Stimulated activated CD8-positive, alpha-beta memory T cell treated with anti-CD3 and anti-CD28 coated beads, Interleukin-7, amount 100 ng/mL, for 4 hours (primary cell): ENCODE results near the gene PAPSS1.
"Not testable (repeated sequence)": the region's sequence is repeated elsewhere in the genome, so short reads cannot be mapped to it uniquely, and the experiment has no call there.

Source experiments
- DNase-seq, 2 donors: peaks; one replicate each; pipeline ENCODE4 v3.0.0-alpha.2; 2020; ENCODE audit warnings: low read depth in 2 of 2

Gene PAPSS1

DNA sequence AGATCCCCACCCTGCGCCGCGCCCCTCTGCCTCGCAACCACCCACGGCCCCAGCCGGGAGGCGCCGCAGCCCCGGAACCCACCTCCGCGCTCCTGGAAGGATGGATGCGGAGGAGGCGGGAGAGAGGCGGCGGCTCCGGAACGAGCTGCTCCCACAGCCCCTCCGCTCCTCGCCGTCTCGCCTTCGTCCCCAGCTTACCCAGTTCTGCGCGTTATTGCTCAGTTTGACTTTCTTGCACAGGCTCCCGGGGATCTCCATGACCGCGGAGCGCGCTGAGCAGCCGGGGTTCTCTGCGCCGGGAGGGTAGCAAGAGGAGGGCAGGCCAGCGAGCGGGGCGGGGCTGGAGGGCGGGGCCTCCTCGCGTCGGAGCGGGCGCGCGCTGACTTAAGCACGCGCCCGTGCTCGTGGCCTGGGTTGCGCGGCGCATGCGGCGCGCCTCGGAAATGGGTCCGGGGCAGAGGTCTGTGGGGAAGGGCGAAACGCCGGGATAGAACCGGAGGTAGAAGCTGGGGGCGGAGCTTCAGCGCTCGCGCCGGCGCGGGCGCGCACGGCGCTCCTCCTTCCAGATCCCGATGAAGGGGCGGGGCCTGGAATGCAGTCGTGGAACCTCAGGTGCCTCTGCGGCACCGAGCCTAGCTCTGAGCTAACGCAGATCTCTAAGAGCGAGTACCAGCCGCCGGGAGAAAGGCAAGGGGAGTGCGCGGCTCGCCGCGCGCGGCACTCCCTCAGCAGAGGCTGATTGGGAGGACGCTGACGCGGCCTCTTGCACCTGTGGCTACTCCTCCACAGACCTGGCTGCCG is at the start of gene PAPSS1:
Gene PAPSS1, minus strand, starts transcription at position 313 of the 801 bp plus-strand sequence. Its CDS starts 55 bp downstream, at position 258.
- DNase-seq = peak; percentile 84 to 92

GRCh38 chr4:107760281-107760947 is 40.4 kb upstream of the PAPSS1 start:
- no peak for DNase-seq

GRCh38 chr4:107757864-107758476 is 37.9 kb upstream of the PAPSS1 start:
- no peak for DNase-seq

GRCh38 chr4:107757283-107757682 is 37.2 kb upstream of the PAPSS1 start:
- no peak for DNase-seq

GRCh38 chr4:107755841-107756356 is 35.9 kb upstream of the PAPSS1 start:
- DNase-seq = no peak

- DNase-seq = no peak
Observed at GRCh38 chr4:107751670-107752069, 31.6 kb upstream of the PAPSS1 start.

GRCh38 chr4:107747748-107748486 is 27.9 kb upstream of the PAPSS1 start:
- no peak for DNase-seq

DNA sequence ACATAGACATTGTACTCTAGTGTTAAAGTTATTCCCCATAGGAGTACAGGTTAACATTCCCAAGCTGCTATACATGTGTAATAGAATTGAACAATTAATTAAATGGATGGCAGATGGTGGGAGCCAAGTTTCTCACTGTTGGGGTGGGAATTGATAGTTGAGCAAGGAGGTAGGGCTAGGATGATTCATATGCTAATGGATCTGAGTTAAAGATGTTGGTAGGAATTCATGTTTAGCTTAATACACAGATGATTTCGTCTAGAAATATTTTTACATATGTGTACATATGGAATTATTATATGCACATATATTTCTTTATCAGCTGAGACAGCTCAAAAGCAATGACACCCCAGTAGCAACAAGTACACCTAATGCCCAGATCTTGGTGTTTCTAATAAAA is 26.1 kb upstream of the PAPSS1 start:
- DNase-seq = no peak

- no peak for DNase-seq
Observed at GRCh38 chr4:107744532-107744931, 24.5 kb upstream of the PAPSS1 start.

- DNase-seq = no peak
Observed at GRCh38 chr4:107743532-107743931, 23.5 kb upstream of the PAPSS1 start.

DNA sequence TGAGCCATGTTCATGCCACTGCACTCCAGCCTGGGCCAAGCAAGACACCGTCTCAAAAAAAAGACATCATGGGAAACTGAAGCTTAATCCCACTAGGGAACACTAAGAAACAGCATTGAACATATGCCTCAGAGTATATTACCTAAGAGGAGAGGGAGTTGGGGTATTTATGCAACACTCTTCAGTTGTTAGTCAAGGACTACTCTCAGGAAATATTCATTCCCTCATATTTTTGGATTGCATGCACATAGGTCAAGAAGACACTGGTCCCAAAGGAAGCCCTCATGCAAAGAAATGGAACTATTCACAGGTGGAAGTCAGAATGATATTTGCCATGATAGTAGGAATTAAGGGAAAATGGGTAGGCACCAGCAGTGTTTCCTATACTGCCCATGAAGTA is 22.8 kb upstream of the PAPSS1 start:
- no peak for DNase-seq

GRCh38 chr4:107742196-107742595 is 22.2 kb upstream of the PAPSS1 start:
- DNase-seq = no peak

- no peak for DNase-seq
Observed at GRCh38 chr4:107740950-107741701, 21.1 kb upstream of the PAPSS1 start.

- DNase-seq = no peak
Observed at GRCh38 chr4:107740381-107740780, 20.3 kb upstream of the PAPSS1 start.

DNA sequence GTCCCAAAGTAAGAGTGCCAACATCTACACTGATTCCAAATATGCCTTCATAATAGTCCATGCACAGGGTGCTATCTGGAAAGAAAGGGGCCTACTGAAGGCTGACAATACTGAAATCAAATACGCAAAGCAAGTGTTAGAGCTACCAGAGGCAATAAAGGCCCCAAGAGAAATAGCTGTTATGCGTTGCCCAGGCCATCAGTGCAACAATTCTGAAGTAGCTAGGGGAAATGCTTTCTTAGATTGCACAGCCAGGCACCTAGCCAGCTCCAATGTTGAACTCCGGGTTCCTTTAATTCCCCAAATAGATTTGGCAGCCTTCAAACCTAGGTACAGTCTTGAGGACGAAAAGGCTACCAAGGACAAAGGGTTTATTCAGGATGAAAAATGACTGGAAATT is 17.4 kb upstream of the PAPSS1 start:
- no peak for DNase-seq

- DNase-seq = no peak
Observed at GRCh38 chr4:107736924-107737448, 17.0 kb upstream of the PAPSS1 start.

GRCh38 chr4:107736037-107736436 is 16.0 kb upstream of the PAPSS1 start:
- no peak for DNase-seq

GRCh38 chr4:107734120-107734519 is 14.1 kb upstream of the PAPSS1 start:
- DNase-seq = no peak

- DNase-seq = no peak
Observed at GRCh38 chr4:107733431-107733925, 13.4 kb upstream of the PAPSS1 start.

GRCh38 chr4:107729050-107729449 is 9.0 kb upstream of the PAPSS1 start:
- not testable (repeated sequence) for DNase-seq
